AG04449 (cell line): ENCODE measurements around the gene TPST2.

Experiments used
- CTCF ChIA-PET: fragments of 350-600 bp; formaldehyde crosslinking; extraction: SDS; loops from one replicate; lab custom pipeline; 2021; ENCODE audit warnings: antibody characterized with exemption; lab: Yijun Ruan, JAX
- POLR2A ChIA-PET: fragments of 400-600, 350-600 bp; formaldehyde crosslinking; extraction: SDS; loops from one replicate; lab custom pipeline; 2020; ENCODE audit warnings: antibody characterized with exemption, inconsistent platforms; lab: Yijun Ruan, JAX
- DNase-seq: peaks from one replicate; pipeline ENCODE4 v3.0.0-alpha.2; 2010; ENCODE audit warnings: low read depth, low spot score
- H3K4me3 ChIP-seq: 2 replicates; pipeline ENCODE4 v1.5.1; 2011; ENCODE audit warnings: low read depth, mild to moderate bottlenecking, control low read depth, low read length
- TF ChIP-seq, protein P1 (sequence below): IDR thresholded peaks from one replicate; pipeline ENCODE4 v1.5.1; 2011; ENCODE audit warnings: mild to moderate bottlenecking, moderate library complexity, low read length, control low read depth, inconsistent platforms; ENCODE audit not compliant: insufficient read depth; ENCODE audit errors: missing control alignments

Gene TPST2

DNA sequence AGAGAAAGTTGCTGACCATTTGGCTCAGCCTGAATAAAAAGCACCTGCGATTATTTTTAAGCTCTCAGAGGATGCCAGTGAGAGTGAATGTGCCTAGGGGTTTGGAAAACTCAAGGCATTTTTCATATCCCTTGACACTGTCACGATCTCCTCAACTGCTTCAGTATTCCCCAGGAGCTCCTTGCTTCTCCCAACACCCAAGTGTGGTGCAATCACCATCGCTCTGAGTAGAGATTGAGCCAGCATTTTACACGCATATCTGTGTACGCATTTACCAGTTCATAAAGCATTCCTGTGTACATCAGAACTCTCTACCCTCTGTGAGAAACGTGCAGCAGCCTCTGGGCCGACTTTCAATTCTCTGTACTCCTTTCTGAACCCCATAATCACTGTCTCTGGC is 104.9 kb downstream of the TPST2 start:
- CTCF ChIA-PET, result interaction anchor here (0.6 to 4.2 kb wide), 8 partner anchors 10 to 181 kb away, joined by 3 to 23 read pairs (median 10); partner anchors contain the start of genes TFIP11 and TPST2
- TF ChIP-seq, protein P1, sequence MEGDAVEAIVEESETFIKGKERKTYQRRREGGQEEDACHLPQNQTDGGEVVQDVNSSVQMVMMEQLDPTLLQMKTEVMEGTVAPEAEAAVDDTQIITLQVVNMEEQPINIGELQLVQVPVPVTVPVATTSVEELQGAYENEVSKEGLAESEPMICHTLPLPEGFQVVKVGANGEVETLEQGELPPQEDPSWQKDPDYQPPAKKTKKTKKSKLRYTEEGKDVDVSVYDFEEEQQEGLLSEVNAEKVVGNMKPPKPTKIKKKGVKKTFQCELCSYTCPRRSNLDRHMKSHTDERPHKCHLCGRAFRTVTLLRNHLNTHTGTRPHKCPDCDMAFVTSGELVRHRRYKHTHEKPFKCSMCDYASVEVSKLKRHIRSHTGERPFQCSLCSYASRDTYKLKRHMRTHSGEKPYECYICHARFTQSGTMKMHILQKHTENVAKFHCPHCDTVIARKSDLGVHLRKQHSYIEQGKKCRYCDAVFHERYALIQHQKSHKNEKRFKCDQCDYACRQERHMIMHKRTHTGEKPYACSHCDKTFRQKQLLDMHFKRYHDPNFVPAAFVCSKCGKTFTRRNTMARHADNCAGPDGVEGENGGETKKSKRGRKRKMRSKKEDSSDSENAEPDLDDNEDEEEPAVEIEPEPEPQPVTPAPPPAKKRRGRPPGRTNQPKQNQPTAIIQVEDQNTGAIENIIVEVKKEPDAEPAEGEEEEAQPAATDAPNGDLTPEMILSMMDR, result no peak
- POLR2A ChIA-PET, result no interaction called here
- no peak for DNase-seq
- no peak overlapping the region for H3K4me3 ChIP-seq

DNA sequence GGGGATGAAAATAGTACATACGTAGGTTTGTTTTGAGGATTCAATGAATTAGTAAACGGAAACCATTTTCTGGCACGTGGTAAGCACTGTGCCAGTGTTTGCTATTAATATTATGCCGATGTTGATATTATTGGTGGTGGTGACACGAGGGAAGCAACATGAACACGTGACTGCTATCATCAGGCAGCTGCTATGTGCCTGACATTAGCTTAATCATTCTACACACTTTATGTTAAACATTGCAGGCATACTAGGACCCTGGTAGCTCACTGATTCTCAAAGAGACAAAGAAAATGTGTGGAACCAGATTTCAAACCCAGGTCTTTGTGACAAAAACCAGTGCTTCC is 105.6 kb downstream of the TPST2 start:
- peak overlapping the region; percentile 92 for H3K4me3 ChIP-seq
- TF ChIP-seq, protein P1, result no peak
- no peak for DNase-seq
- CTCF ChIA-PET, result interaction anchor here (0.7 to 4.2 kb wide), 11 partner anchors 11 to 190 kb away, joined by 3 to 23 read pairs (median 5); partner anchors contain the start of genes TFIP11 and TPST2
- POLR2A ChIA-PET, result interaction anchor here (1.0 to 1.1 kb wide), 3 partner anchors 10 to 32 kb away, joined by 3 to 4 read pairs (median 3); no protein-coding TSS in a partner anchor

- TF ChIP-seq, protein P1, result no peak
These were observed 106.2 kb downstream of the TPST2 start, which contains the start of the genes HPS4 and SRRD for GRCh38 chr22:26483439-26484359. TSS of gene HPS4 (minus strand) at chr22:26483783. CDS start at chr22:26481762, 2,021 bp downstream. TSS of gene SRRD (plus strand) at chr22:26483877. CDS start at chr22:26483891, 14 bp downstream.

DNA sequence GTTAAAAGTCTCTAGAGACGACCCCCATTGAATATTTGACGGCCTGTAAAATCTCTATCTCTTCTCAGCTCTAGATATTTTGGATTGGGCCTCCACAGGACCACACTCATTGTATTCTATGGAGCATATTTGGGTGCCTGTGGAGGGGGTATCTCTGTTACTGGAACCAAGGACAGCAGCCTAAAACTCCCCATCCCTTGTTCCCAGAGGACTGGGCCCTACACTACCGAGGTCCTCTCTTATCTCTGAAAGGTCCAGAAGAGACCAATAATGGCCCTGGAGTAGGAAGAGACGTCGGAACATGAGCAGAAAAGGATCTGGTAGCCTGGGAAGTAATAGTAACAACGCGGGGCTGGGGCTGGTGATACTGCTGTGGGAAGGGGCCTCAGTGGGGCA is 106.9 kb downstream of the TPST2 start:
- CTCF ChIA-PET, result interaction anchor here (0.9 to 4.2 kb wide), 9 partner anchors 19 to 183 kb away, joined by 3 to 23 read pairs (median 5); partner anchors contain the start of gene TFIP11

More at GRCh38 chr22:26483439-26484359, 106.2 kb downstream of the TPST2 start, which contains the start of the genes HPS4 and SRRD:
- peak within 1 kb of the TSS; percentile 92 for H3K4me3 ChIP-seq
- CTCF ChIA-PET, result interaction anchor here (0.7 to 4.2 kb wide), 12 partner anchors 11 to 190 kb away, joined by 3 to 23 read pairs (median 5); partner anchors contain the start of genes TFIP11 and TPST2
- DNase-seq, result peak; percentile 46
- POLR2A ChIA-PET, result interaction anchor here (1.0 to 1.1 kb wide), 5 partner anchors 10 to 105 kb away, joined by 3 to 4 read pairs (median 3); no protein-coding TSS in a partner anchor

GRCh38 chr22:26482161-26482560 is 107.8 kb downstream of the TPST2 start:
- ChIA-PET POLR2A (no interaction called here), CTCF (interaction anchor here (1.0 to 4.2 kb wide), 6 partner anchors 20 to 118 kb away, joined by 3 to 24 read pairs (median 4); no protein-coding TSS in a partner anchor)
- TF ChIP-seq, protein P1, result no peak
- no peak for DNase-seq
- no peak overlapping the region for H3K4me3 ChIP-seq

More for the DNA sequence above, 106.9 kb downstream of the TPST2 start:
- DNase-seq, result no peak
- peak overlapping the region; percentile 92 for H3K4me3 ChIP-seq
- POLR2A ChIA-PET, result interaction anchor here (1.0 to 1.1 kb wide), 3 partner anchors 11 to 106 kb away, joined by 3 to 4 read pairs (median 4); no protein-coding TSS in a partner anchor
- TF ChIP-seq, protein P1, result no peak
